Occipital lobe (tissue), 2 donors: Measurements from ENCODE around the gene ANKFN1. TPM values are rescaled to one million over a fixed set of nuclear protein-coding genes. Genes with fewer than 3 reads are reported as not detected.

Experiments
- DNase-seq: peaks from one replicate; lab custom pipeline; 2025; lab: John Stamatoyannopoulos, UW
- total RNA-seq: library from RNA; depleted of rRNA; stranded (reverse); fragments of >200 nt; gene quantifications from one replicate; pipeline ENCODE4 v1.2.3, GENCODE V29; 2014

ANKFN1 gene
- total RNA-seq, 1 donor from 2014 or later: 4.4 TPM

- DNase-seq: no peak
Observed at GRCh38 chr17:56142781-56143180, 10.5 kb upstream of the ANKFN1 start.

GRCh38 chr17:56144223-56144622 lies 9.1 kb upstream of the ANKFN1 start:
- DNase-seq: no peak

- DNase-seq: no peak
Observed at GRCh38 chr17:56146534-56146933, 6.7 kb upstream of the ANKFN1 start.

GRCh38 chr17:56148333-56148732 lies 4.9 kb upstream of the ANKFN1 start:
- DNase-seq: no peak

GRCh38 chr17:56149266-56150036 lies 3.8 kb upstream of the ANKFN1 start:
- DNase-seq: no peak

GRCh38 chr17:56150649-56151048 lies 2.6 kb upstream of the ANKFN1 start:
- no peak for DNase-seq

GRCh38 chr17:56157845-56158244 lies 4.6 kb downstream of the ANKFN1 start:
- DNase-seq: no peak

GRCh38 chr17:56158344-56158743 lies 5.1 kb downstream of the ANKFN1 start:
- DNase-seq: no peak

- DNase-seq: no peak
Observed at GRCh38 chr17:56158915-56159825, 5.9 kb downstream of the ANKFN1 start.

GRCh38 chr17:56159826-56160380 lies 6.6 kb downstream of the ANKFN1 start:
- DNase-seq: no peak

- DNase-seq: no peak
Observed at GRCh38 chr17:56160422-56160821, 7.1 kb downstream of the ANKFN1 start.

GRCh38 chr17:56165072-56165641 lies 11.9 kb downstream of the ANKFN1 start:
- DNase-seq: no peak

GRCh38 chr17:56167491-56167890 lies 14.2 kb downstream of the ANKFN1 start:
- DNase-seq: no peak

- DNase-seq: no peak
Observed at GRCh38 chr17:56169621-56170020, 16.3 kb downstream of the ANKFN1 start.

GRCh38 chr17:56171186-56171959 lies 18.1 kb downstream of the ANKFN1 start:
- no peak for DNase-seq

GRCh38 chr17:56172517-56172982 lies 19.3 kb downstream of the ANKFN1 start:
- no peak for DNase-seq

- DNase-seq: no peak
Observed at GRCh38 chr17:56173026-56173425, 19.8 kb downstream of the ANKFN1 start.

GRCh38 chr17:56173958-56174835 lies 20.9 kb downstream of the ANKFN1 start:
- DNase-seq: no peak

GRCh38 chr17:56175299-56175955 lies 22.2 kb downstream of the ANKFN1 start:
- no peak for DNase-seq
